MM.1S (cell line): Measurements from ENCODE around the gene CELF2.

Experiments
- CTCF ChIP-seq: fragments of 300-600 bp; sonication (generic); IDR thresholded peaks from 2 replicates; pipeline ENCODE4 v1.5.1; 2016; ENCODE audit warnings: antibody characterized with exemption, low read length, mixed read lengths
- EZH2 ChIP-seq: fragments of 300-600 bp; sonication (generic); optimal IDR thresholded peaks from 2 replicates; pipeline ENCODE3; 2017; ENCODE audit warnings: low read depth, mild to moderate bottlenecking, antibody characterized with exemption, low read length, mixed read lengths
- EZH2phosphoT487 ChIP-seq: fragments of 300-600 bp; sonication (generic); IDR thresholded peaks from 2 replicates; pipeline ENCODE4 v1.6.1; 2018; ENCODE audit warnings: antibody characterized with exemption, low read length

DNA sequence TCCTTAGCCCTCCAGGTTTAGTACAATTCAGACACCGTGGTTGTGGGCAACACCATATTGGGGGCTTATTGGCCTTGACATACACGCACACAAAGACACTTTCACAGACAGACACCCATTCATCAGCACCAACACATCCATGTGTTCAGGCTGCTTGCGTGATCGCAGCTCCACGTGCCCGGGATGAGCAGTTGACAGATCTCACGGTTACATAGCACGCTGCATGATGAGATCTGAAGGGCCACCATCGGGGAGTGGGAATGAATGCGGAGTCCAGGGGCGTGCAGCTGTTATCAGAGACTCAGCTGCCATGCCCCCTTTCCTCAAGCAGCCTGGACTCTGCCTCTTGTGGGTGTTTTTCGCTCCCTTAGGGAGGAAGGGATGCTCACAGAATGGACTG, 308.6 kb downstream of the CELF2 start:
- no peak for TF ChIP-seq CTCF
- TF ChIP-seq EZH2: no peak
- no peak for TF ChIP-seq EZH2phosphoT487
